ENCODE results near the gene ERG. TPM values are rescaled to one million over a fixed set of nuclear protein-coding genes. Genes with fewer than 3 reads are reported as not detected.

The ERG gene
- total RNA-seq, 1 experiment from 2014 or later: not detected

GRCh38 chr21:38401191-38401926 lies 96.9 kb downstream of the ERG start:
- Mint-ChIP-seq H3K4me3 (ENCODE audit: unreplicated experiment) (no peak overlapping the region), H3K36me3 (ENCODE audit: insufficient read depth, unreplicated experiment) (no peaks in the 10 kb centered on the region), H3K27me3 (ENCODE audit: insufficient read depth, unreplicated experiment) (peaks cover 15% of the 10 kb centered on the region), H3K9me3 (ENCODE audit: unreplicated experiment) (no peaks in the 10 kb centered on the region), H3K4me1 (ENCODE audit: low read depth, unreplicated experiment) (no peaks in the 10 kb centered on the region), H3K27ac (ENCODE audit: unreplicated experiment) (no peak overlapping the region)
- TF ChIP-seq CTCF (IDR thresholded peaks at IDR 0.05; ENCODE audit: insufficient read depth in 1 of 2, low read depth in 1 of 2, low read length in 1 of 2, severe bottlenecking in 1 of 2, unreplicated experiment in 1 of 2): no peak
- Histone ChIP-seq H3K4me1 (no peaks in the 10 kb centered on the region), H3K27me3 (replicated peaks; ENCODE audit: control insufficient read depth, insufficient read depth, low read length) (no peaks in the 10 kb centered on the region; the same call in 1 of the 2 replicates), H3K4me3 (ENCODE audit: low read depth, low read length) (no peak overlapping the region), H3K9me3 (no peaks in the 10 kb centered on the region), H3K36me3 (ENCODE audit: control insufficient read depth, insufficient read depth, low read length) (no peaks in the 10 kb centered on the region)
- ChIA-PET CTCF (no interaction called here), POLR2A (no interaction called here)
- no peak for DNase-seq
- intact Hi-C loops (cut with micrococcal nuclease; ENCODE audit: unreplicated experiment): no loop called here
- BruUV-seq (replicated peaks): no TSS peak

- DNase-seq: no peak
- CTCF ChIA-PET: no interaction called here
- H3K27me3 ChIP-seq (replicated peaks; ENCODE audit: control insufficient read depth, insufficient read depth, low read length): no peaks in the 10 kb centered on the region; the same call in 1 of the 2 replicates
- peaks cover 15% of the 10 kb centered on the region for H3K27me3 Mint-ChIP-seq (ENCODE audit: insufficient read depth, unreplicated experiment)
- TF ChIP-seq CTCF (IDR thresholded peaks at IDR 0.05; ENCODE audit: insufficient read depth in 1 of 2, low read depth in 1 of 2, low read length in 1 of 2, severe bottlenecking in 1 of 2, unreplicated experiment in 1 of 2): no peak
- no peaks in the 10 kb centered on the region for H3K4me1 ChIP-seq
- BruUV-seq (replicated peaks): no TSS peak
- POLR2A ChIA-PET: no interaction called here
- H3K4me3 ChIP-seq (ENCODE audit: low read depth, low read length): no peak overlapping the region
- H3K4me1 Mint-ChIP-seq (ENCODE audit: low read depth, unreplicated experiment): no peaks in the 10 kb centered on the region
- no peaks in the 10 kb centered on the region for H3K36me3 Mint-ChIP-seq (ENCODE audit: insufficient read depth, unreplicated experiment)
- H3K27ac Mint-ChIP-seq (ENCODE audit: unreplicated experiment): no peak overlapping the region
- H3K36me3 ChIP-seq (ENCODE audit: control insufficient read depth, insufficient read depth, low read length): no peaks in the 10 kb centered on the region
- no peak overlapping the region for H3K4me3 Mint-ChIP-seq (ENCODE audit: unreplicated experiment)
- intact Hi-C loops (cut with micrococcal nuclease; ENCODE audit: unreplicated experiment): no loop called here
- H3K9me3 ChIP-seq: no peaks in the 10 kb centered on the region
- H3K9me3 Mint-ChIP-seq (ENCODE audit: unreplicated experiment): no peaks in the 10 kb centered on the region
Measured at GRCh38 chr21:38400195-38400919, 97.9 kb downstream of the ERG start.

GRCh38 chr21:38399103-38399502 lies 99.2 kb downstream of the ERG start:
- no peak for DNase-seq
- no peak for TF ChIP-seq CTCF (IDR thresholded peaks at IDR 0.05; ENCODE audit: insufficient read depth in 1 of 2, low read depth in 1 of 2, low read length in 1 of 2, severe bottlenecking in 1 of 2, unreplicated experiment in 1 of 2)
- H3K36me3 Mint-ChIP-seq (ENCODE audit: insufficient read depth, unreplicated experiment): no peaks in the 10 kb centered on the region
- no peak overlapping the region for H3K27ac Mint-ChIP-seq (ENCODE audit: unreplicated experiment)
- no peak overlapping the region for H3K4me3 Mint-ChIP-seq (ENCODE audit: unreplicated experiment)
- H3K4me1 Mint-ChIP-seq (ENCODE audit: low read depth, unreplicated experiment): no peaks in the 10 kb centered on the region
- Histone ChIP-seq H3K36me3 (ENCODE audit: control insufficient read depth, insufficient read depth, low read length) (no peaks in the 10 kb centered on the region), H3K9me3 (no peaks in the 10 kb centered on the region), H3K27me3 (replicated peaks; ENCODE audit: control insufficient read depth, insufficient read depth, low read length) (no peaks in the 10 kb centered on the region; the same call in 1 of the 2 replicates), H3K4me3 (ENCODE audit: low read depth, low read length) (no peak overlapping the region), H3K4me1 (no peaks in the 10 kb centered on the region)
- BruUV-seq (replicated peaks): no TSS peak
- peaks cover 21% of the 10 kb centered on the region for H3K27me3 Mint-ChIP-seq (ENCODE audit: insufficient read depth, unreplicated experiment)
- ChIA-PET POLR2A (interaction anchor here (0.7 kb wide), 1 partner anchor 74 kb away, joined by 3 read pairs; no protein-coding TSS in a partner anchor), CTCF (no interaction called here)
- no peaks in the 10 kb centered on the region for H3K9me3 Mint-ChIP-seq (ENCODE audit: unreplicated experiment)
- intact Hi-C loops (cut with micrococcal nuclease; ENCODE audit: unreplicated experiment): no loop called here
